HG03439 (cell line): ENCODE results near the gene POLR3B.

ENCODE experiments used
- ATAC-seq: cut with Tn5 transposase; IDR thresholded peaks from one replicate; pipeline ENCODE4 v1.9.1; 2021; ENCODE audit warnings: mild to moderate bottlenecking, moderate library complexity; ENCODE audit not compliant: unreplicated experiment

The POLR3B gene

GRCh38 chr12:106527356-106527755, 169.8 kb downstream of the POLR3B start:
- ATAC-seq, result no peak

DNA sequence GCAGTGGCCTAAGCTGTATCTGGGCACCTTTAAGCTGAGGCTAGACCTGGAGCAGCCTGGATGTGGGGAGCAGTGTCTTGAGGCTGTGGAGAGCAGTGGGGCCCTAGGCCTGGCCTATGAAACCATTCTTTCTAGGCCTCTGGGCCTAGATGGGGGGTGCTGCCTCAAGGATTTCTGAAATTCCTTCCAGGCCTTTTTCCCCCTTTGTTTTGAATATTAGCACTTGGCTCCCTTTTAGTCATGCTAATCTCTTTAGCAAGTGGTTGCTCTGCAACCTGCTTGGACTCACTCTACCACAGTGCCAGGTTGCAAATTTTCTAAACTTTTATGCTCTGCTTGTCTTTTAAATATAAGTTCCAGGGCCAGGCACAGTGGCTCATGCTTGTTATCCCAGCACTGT, 183.7 kb downstream of the POLR3B start:
- no peak for ATAC-seq

- no peak for ATAC-seq
These were observed 193.9 kb downstream of the POLR3B start for GRCh38 chr12:106551410-106551809.

DNA sequence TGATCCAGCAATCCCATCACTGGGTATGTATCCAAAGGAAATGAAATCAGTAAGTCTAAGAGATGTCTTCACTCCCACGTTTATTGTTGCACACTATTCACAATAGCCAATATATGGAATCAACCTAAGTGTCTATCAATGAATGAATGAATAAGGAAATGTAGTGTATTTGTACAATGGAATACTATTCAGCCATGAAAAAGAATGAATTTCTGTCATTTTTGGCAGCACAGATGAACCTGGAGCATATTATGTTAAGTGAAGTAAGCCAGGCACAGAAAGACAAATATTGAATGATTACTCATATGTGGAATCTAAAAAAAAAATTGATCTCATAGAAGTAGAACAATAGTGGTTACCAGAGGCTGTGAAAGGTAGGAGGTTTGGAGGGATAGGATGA, 194.7 kb downstream of the POLR3B start:
- ATAC-seq, result no peak
